ENCODE results near the gene MAT2A. TPM values are rescaled to one million over a fixed set of nuclear protein-coding genes. Genes with fewer than 3 reads are reported as not detected.
"Not testable (repeated sequence)": the region's sequence is repeated elsewhere in the genome, so short reads cannot be mapped to it uniquely, and the experiment has no call there.

The MAT2A gene
- total and polyA plus RNA-seq, 4 experiments from 2014 or later: 75.4 to 182 (median 151) TPM

DNA sequence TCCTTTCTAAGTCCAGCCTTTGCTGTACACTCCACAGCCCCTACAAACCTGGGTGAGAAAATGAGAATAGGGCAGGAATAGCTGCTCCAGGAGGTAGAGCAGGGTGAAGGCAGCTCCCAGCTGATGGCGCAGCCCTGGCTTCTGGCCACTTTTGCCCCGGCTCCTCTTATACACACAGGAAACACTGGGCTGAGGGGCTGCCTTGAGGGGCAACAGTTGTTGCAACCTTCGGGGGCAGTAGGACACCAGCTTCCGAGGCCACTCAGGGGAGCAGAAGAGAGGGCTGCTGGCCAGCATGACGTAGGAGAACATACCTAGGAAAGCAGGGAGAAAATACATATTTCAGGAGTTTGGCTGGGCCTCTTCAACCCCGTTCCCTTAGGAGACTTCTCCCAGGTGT, 14.2 kb downstream of the MAT2A start:
- Histone ChIP-seq H3K36me3 (ENCODE audit: insufficient read depth, low read length) (peaks cover 45% of the 10 kb centered on the region), H3K27ac (ENCODE audit: low read depth, low read length) (no peak overlapping the region), H3K9me3 (ENCODE audit: control insufficient read depth in 1 of 2, low read length in 2 of 2) (no peaks in the 10 kb centered on the region), H3K4me1 (ENCODE audit: insufficient read depth, low read length) (no peaks in the 10 kb centered on the region), H3K27me3 (ENCODE audit: insufficient read depth, low read length) (no peaks in the 10 kb centered on the region), H3K4me3 (ENCODE audit: low read length in 2 of 2) (no peak overlapping the region)
- Mint-ChIP-seq H3K9me3 (no peaks in the 10 kb centered on the region), H3K27ac (no peak overlapping the region), H3K4me3 (no peak overlapping the region), H3K27me3 (no peaks in the 10 kb centered on the region), H3K4me1 (peaks cover 0 to 7% (median 4%) of the 10 kb centered on the region in 4 donors), H3K36me3 (peaks cover 31 to 63% of the 10 kb centered on the region in 2 donors)
- no peak for DNase-seq
- intact Hi-C loops (cut with micrococcal nuclease): loop anchor here (2.0 kb wide), 1 partner anchor 226 kb away; the partner anchor contains the start of gene TGOLN2
- ChIA-PET POLR2A (ENCODE audit: partially characterized antibody) (interaction anchor here (6.8 to 7.8 kb wide), 2 partner anchors 14 to 133 kb away, joined by 92 to 113 read pairs; partner anchors contain the start of genes MAT2A and SH2D6), CTCF (ENCODE audit: partially characterized antibody) (interaction anchor here (0.5 to 12.4 kb wide), 8 partner anchors 15 to 903 kb away, joined by 3 to 378 read pairs (median 4); partner anchors contain the start of genes MAT2A and SH2D6)

DNA sequence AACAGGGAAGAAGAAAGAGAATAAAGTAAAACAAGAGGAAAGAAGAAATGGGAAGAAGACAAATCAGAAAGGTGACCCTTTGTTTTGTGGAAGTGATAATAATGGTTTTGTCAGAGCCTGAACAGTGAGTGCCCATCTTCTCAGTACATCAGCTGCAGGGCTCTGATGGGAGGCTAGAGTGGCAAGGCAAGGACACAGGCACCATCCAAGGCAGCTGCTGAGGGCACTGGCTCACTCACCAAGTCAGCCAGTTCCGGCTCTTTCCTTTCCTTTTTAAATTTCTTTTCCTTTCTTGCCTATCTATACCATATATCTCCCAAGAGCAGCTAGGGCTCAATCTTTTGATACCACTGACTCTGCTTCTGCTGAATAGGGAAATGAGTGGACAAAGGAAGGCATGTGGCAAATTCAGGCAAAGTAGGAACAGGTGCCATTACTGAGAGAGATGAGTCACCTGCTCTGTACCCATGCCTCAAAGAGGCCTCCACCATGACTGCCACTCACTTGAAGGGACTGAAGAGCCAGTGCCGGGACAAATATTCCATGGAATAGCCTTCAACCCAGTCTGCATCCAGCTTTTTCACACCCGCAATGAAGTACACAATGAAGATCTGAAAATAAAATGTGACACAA, 16.1 kb downstream of the MAT2A start:
- peaks cover 34 to 62% of the 10 kb centered on the region in 2 donors for H3K36me3 Mint-ChIP-seq
- intact Hi-C loops (cut with micrococcal nuclease): no loop called here
- POLR2A ChIA-PET (ENCODE audit: partially characterized antibody): interaction anchor here (1.3 to 7.8 kb wide), 5 partner anchors 16 to 135 kb away, joined by 4 to 113 read pairs (median 12); partner anchors contain the start of genes MAT2A and SH2D6

DNA sequence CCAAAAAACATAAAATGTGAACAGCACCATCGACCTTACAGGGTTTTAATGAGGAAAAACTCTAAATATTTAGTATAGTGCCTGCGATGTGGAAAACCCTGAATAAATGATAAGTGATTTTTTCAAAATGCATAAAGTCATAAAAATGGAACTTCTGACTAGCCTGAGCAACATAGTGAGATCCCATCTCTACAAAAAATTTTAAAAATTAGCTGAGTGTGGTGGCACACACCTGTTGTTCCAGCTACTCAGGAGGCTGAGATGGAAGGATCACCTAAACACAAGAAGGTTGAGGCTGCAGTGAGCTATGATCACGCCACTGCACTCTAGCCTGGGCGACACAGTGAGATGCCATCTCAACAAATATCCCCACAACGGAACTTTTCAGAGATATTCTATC, 18.2 kb downstream of the MAT2A start:
- DNase-seq: no peak
- Mint-ChIP-seq H3K27me3 (no peaks in the 10 kb centered on the region), H3K4me3 (no peak overlapping the region), H3K4me1 (peaks cover 13 to 31% (median 22%) of the 10 kb centered on the region in 4 donors), H3K36me3 (peaks cover 17 to 49% of the 10 kb centered on the region in 2 donors), H3K9me3 (no peaks in the 10 kb centered on the region), H3K27ac (no peak overlapping the region)
- ChIA-PET CTCF (ENCODE audit: partially characterized antibody) (interaction anchor here (0.8 to 12.4 kb wide), 8 partner anchors 9 to 167 kb away, joined by 3 to 378 read pairs (median 8); partner anchors contain the start of genes MAT2A and SH2D6), POLR2A (ENCODE audit: partially characterized antibody) (interaction anchor here (1.5 to 2.4 kb wide), 4 partner anchors 18 to 138 kb away, joined by 6 to 12 read pairs (median 9); partner anchors contain the start of genes MAT2A, SH2D6 and VAMP8)
- Histone ChIP-seq H3K36me3 (ENCODE audit: insufficient read depth, low read length) (peaks cover 28% of the 10 kb centered on the region), H3K4me1 (ENCODE audit: insufficient read depth, low read length) (peaks cover 19% of the 10 kb centered on the region), H3K27me3 (ENCODE audit: insufficient read depth, low read length) (no peaks in the 10 kb centered on the region), H3K27ac (ENCODE audit: low read depth, low read length) (no peak overlapping the region), H3K9me3 (ENCODE audit: control insufficient read depth in 1 of 2, low read length in 2 of 2) (no peaks in the 10 kb centered on the region), H3K4me3 (ENCODE audit: low read length in 2 of 2) (no peak overlapping the region)
- intact Hi-C loops (cut with micrococcal nuclease): no loop called here

More for the DNA sequence above, 16.1 kb downstream of the MAT2A start:
- Histone ChIP-seq H3K27me3 (ENCODE audit: insufficient read depth, low read length) (no peaks in the 10 kb centered on the region), H3K4me1 (ENCODE audit: insufficient read depth, low read length) (peaks cover 6% of the 10 kb centered on the region), H3K9me3 (ENCODE audit: control insufficient read depth in 1 of 2, low read length in 2 of 2) (no peaks in the 10 kb centered on the region), H3K4me3 (ENCODE audit: low read length in 2 of 2) (no peak overlapping the region), H3K27ac (ENCODE audit: low read depth, low read length) (no peak overlapping the region), H3K36me3 (ENCODE audit: insufficient read depth, low read length) (peaks cover 45% of the 10 kb centered on the region)
- DNase-seq: no peak
- Mint-ChIP-seq H3K27ac (peak overlapping the region in 1 of 7 donors; percentile 75), H3K4me1 (peaks cover 10 to 20% (median 13%) of the 10 kb centered on the region in 4 donors), H3K27me3 (no peaks in the 10 kb centered on the region), H3K4me3 (no peak overlapping the region), H3K9me3 (no peaks in the 10 kb centered on the region)
- CTCF ChIA-PET (ENCODE audit: partially characterized antibody): interaction anchor here (0.6 to 12.4 kb wide), 4 partner anchors 17 to 165 kb away, joined by 3 to 378 read pairs (median 146); partner anchors contain the start of genes MAT2A and SH2D6

DNA sequence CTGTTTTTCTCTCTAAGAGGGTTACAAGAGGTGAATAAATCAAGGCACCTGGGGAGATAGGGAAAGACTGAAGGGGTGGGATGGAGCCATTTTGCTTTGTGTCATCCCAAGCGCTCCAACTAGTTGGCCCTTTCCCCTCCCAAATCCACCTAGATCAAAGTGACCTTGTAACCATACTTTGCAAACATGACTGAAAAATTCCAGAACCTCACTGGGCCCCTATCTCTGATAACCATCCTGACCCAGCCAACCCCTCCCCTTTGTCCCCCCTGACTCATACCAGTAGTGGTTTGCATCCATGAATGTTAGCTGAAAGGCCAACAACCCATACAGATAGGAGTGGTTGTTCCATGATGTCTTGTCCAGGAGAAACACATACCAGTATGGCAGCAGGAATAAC, 19.2 kb downstream of the MAT2A start:
- Histone ChIP-seq H3K4me1 (ENCODE audit: insufficient read depth, low read length) (peaks cover 19% of the 10 kb centered on the region), H3K36me3 (ENCODE audit: insufficient read depth, low read length) (peaks cover 19% of the 10 kb centered on the region), H3K9me3 (ENCODE audit: control insufficient read depth in 1 of 2, low read length in 2 of 2) (no peaks in the 10 kb centered on the region), H3K27me3 (ENCODE audit: insufficient read depth, low read length) (no peaks in the 10 kb centered on the region), H3K4me3 (ENCODE audit: low read length in 2 of 2) (no peak overlapping the region), H3K27ac (ENCODE audit: low read depth, low read length) (no peak overlapping the region)
- H3K4me3 Mint-ChIP-seq: peak overlapping the region in 1 of 8 donors; percentile 35
- DNase-seq: no peak
- peak overlapping the region in 2 of 7 donors; percentile 1 to 91 for H3K27ac Mint-ChIP-seq
- ChIA-PET CTCF (ENCODE audit: partially characterized antibody) (interaction anchor here (1.7 to 12.4 kb wide), 2 partner anchors 8 to 136 kb away, joined by 5 to 378 read pairs; partner anchors contain the start of gene SH2D6), POLR2A (ENCODE audit: partially characterized antibody) (interaction anchor here (0.8 to 3.5 kb wide), 3 partner anchors 19 to 139 kb away, joined by 4 to 18 read pairs (median 8); partner anchors contain the start of genes MAT2A, RNF181 and SH2D6)
- H3K9me3 Mint-ChIP-seq: no peaks in the 10 kb centered on the region
- H3K27me3 Mint-ChIP-seq: no peaks in the 10 kb centered on the region
- H3K36me3 Mint-ChIP-seq: peaks cover 15 to 44% of the 10 kb centered on the region in 2 donors
- peaks cover 12 to 35% (median 21%) of the 10 kb centered on the region in 4 donors for H3K4me1 Mint-ChIP-seq
- intact Hi-C loops (cut with micrococcal nuclease): no loop called here

DNA sequence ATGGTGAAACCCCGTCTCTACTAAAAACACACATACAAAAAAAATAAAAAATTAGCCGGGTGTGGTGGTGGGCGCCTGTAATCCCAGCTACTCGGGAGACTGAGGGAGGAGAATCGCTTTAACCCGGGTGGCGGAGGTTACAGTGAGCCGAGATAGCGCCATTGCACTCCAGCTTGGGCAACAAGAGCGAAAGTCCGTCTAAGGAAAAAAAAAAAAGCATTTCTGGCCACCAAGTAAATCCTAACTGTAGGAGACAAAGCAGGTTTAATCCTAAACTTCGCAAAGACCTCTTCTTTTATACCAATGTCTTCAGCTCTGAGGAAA, 21.4 kb downstream of the MAT2A start:
- not testable (repeated sequence) for DNase-seq; H3K36me3 ChIP-seq (ENCODE audit: insufficient read depth, low read length); H3K27me3 ChIP-seq (ENCODE audit: insufficient read depth, low read length); H3K9me3 Mint-ChIP-seq; H3K27me3 Mint-ChIP-seq; H3K9me3 ChIP-seq (ENCODE audit: control insufficient read depth in 1 of 2, low read length in 2 of 2)
- POLR2A ChIA-PET (ENCODE audit: partially characterized antibody): interaction anchor here (1.0 to 3.5 kb wide), 14 partner anchors 9 to 234 kb away, joined by 3 to 30 read pairs (median 12); partner anchors contain the start of genes MAT2A, RNF181, SH2D6 and TGOLN2
- H3K27ac Mint-ChIP-seq: peak overlapping the region in 6 of 7 donors; percentile 70 to 98 (median 96)
- Histone ChIP-seq H3K4me1 (ENCODE audit: insufficient read depth, low read length) (peaks cover 19% of the 10 kb centered on the region), H3K27ac (ENCODE audit: low read depth, low read length) (peak overlapping the region; percentile 89), H3K4me3 (ENCODE audit: low read length in 2 of 2) (peak overlapping the region in 1 of 2 donors; percentile 97)
- CTCF ChIA-PET (ENCODE audit: partially characterized antibody): interaction anchor here (0.7 to 3.3 kb wide), 9 partner anchors 9 to 260 kb away, joined by 3 to 12 read pairs (median 4); partner anchors contain the start of genes MAT2A, RNF181 and TMEM150A
- intact Hi-C loops (cut with micrococcal nuclease): loop anchor here (2.0 kb wide), 1 partner anchor 142 kb away; the partner anchor contains the start of gene SH2D6
- peak overlapping the region; percentile 94 to 99 (median 98) for H3K4me3 Mint-ChIP-seq
- H3K36me3 Mint-ChIP-seq: peaks cover 8 to 25% of the 10 kb centered on the region in 2 donors
- peaks cover 12 to 35% (median 22%) of the 10 kb centered on the region in 4 donors for H3K4me1 Mint-ChIP-seq

DNA sequence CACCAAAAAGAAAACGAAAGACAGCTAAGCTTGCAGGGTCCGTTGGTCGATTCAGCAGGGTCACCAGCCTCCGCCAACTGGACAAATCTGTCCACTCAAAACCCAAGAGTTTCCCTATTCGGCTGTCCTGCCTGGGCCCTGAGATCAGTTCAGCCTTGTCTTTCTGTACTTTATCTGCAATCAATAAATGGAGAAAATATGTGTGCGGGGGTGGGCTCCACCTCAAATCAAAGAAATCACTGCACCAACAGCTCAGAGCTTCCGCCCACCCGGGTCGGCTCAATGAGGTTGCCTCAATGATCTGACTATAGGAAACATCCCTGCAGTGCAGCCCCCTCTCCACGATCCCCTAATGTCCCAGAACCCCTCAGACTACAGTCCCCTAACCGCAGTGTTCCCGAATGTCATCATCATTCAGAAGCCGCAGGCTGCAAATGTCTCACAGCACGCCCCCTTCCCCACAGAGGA, 21.9 kb downstream of the MAT2A start:
- Histone ChIP-seq H3K27me3 (ENCODE audit: insufficient read depth, low read length) (no peaks in the 10 kb centered on the region), H3K9me3 (ENCODE audit: control insufficient read depth in 1 of 2, low read length in 2 of 2) (no peaks in the 10 kb centered on the region), H3K4me1 (ENCODE audit: insufficient read depth, low read length) (peaks cover 19% of the 10 kb centered on the region), H3K4me3 (ENCODE audit: low read length in 2 of 2) (peak overlapping the region; percentile 74 to 97), H3K36me3 (ENCODE audit: insufficient read depth, low read length) (peaks cover 5% of the 10 kb centered on the region), H3K27ac (ENCODE audit: low read depth, low read length) (peak overlapping the region; percentile 89)
- no peak for DNase-seq
- Mint-ChIP-seq H3K9me3 (no peaks in the 10 kb centered on the region), H3K4me1 (peaks cover 12 to 35% (median 22%) of the 10 kb centered on the region in 4 donors), H3K27ac (peak overlapping the region; percentile 94 to 99 (median 97)), H3K4me3 (peak overlapping the region; percentile 94 to 99 (median 98)), H3K27me3 (no peaks in the 10 kb centered on the region), H3K36me3 (peaks cover 8 to 21% of the 10 kb centered on the region in 2 donors)
- ChIA-PET POLR2A (ENCODE audit: partially characterized antibody) (interaction anchor here (0.7 to 3.5 kb wide), 16 partner anchors 9 to 235 kb away, joined by 3 to 30 read pairs (median 10); partner anchors contain the start of genes C2orf68, MAT2A, RNF181 and SH2D6), CTCF (ENCODE audit: partially characterized antibody) (interaction anchor here (0.7 to 3.3 kb wide), 8 partner anchors 9 to 141 kb away, joined by 3 to 12 read pairs (median 4); partner anchors contain the start of genes MAT2A, RNF181 and TMEM150A)
- intact Hi-C loops (cut with micrococcal nuclease): loop anchor here (1.0 to 2.0 kb wide), 9 partner anchors 9 to 142 kb away; partner anchors contain the start of genes C2orf68, MAT2A, RNF181 and SH2D6
